RWPE1 (cell line): Measurements from ENCODE around the gene IL1R2.

Experiments used
- CTCF ChIA-PET: fragments of 350-600 bp; sonication (Branson Sonifier 250); formaldehyde crosslinking; extraction: SDS; loops from one replicate; lab custom pipeline; 2021; lab: Yijun Ruan, JAX
- POLR2A ChIA-PET: fragments of 400-600 bp; formaldehyde crosslinking; extraction: SDS; loops from one replicate; lab custom pipeline; 2020; ENCODE audit warnings: antibody characterized with exemption; ENCODE audit not compliant: low non-redundant PET; lab: Yijun Ruan, JAX
- DNase-seq: peaks from one replicate; pipeline ENCODE4 v3.0.0; 2012; ENCODE audit warnings: low spot score
- H3K27ac ChIP-seq: fragments of 450-650 bp; 2 replicates; pipeline ENCODE4 v1.5.1; 2017
- TF ChIP-seq, protein P1 (sequence below): fragments of 450-650 bp; conservative IDR thresholded peaks from 2 replicates; pipeline ENCODE4 v1.5.1; 2017; ENCODE audit warnings: low read depth, mild to moderate bottlenecking

IL1R2 gene

DNA sequence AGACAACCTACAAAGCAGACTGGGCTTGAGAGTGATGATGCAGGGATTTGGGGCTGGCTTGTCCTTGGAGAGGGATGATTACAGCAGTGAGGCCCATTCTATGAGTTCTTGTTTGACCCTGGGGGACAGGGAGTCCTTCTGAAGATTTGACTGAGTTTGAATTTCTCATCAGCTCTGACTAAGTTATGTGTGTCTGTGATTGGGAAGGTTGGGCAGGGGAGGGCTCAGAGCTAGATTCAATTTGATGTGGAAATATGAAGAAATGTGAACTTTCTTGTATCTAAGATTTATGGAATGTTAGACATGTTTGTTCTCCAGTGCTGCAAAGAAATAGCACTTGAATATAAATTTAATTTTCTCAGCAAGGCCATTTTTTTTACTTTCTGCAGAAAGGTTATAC is 19.9 kb upstream of the IL1R2 start:
- no peak overlapping the region for H3K27ac ChIP-seq
- DNase-seq = no peak
- ChIA-PET CTCF (no interaction called here), POLR2A (no interaction called here)
- TF ChIP-seq, protein P1, sequence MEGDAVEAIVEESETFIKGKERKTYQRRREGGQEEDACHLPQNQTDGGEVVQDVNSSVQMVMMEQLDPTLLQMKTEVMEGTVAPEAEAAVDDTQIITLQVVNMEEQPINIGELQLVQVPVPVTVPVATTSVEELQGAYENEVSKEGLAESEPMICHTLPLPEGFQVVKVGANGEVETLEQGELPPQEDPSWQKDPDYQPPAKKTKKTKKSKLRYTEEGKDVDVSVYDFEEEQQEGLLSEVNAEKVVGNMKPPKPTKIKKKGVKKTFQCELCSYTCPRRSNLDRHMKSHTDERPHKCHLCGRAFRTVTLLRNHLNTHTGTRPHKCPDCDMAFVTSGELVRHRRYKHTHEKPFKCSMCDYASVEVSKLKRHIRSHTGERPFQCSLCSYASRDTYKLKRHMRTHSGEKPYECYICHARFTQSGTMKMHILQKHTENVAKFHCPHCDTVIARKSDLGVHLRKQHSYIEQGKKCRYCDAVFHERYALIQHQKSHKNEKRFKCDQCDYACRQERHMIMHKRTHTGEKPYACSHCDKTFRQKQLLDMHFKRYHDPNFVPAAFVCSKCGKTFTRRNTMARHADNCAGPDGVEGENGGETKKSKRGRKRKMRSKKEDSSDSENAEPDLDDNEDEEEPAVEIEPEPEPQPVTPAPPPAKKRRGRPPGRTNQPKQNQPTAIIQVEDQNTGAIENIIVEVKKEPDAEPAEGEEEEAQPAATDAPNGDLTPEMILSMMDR = no peak

DNA sequence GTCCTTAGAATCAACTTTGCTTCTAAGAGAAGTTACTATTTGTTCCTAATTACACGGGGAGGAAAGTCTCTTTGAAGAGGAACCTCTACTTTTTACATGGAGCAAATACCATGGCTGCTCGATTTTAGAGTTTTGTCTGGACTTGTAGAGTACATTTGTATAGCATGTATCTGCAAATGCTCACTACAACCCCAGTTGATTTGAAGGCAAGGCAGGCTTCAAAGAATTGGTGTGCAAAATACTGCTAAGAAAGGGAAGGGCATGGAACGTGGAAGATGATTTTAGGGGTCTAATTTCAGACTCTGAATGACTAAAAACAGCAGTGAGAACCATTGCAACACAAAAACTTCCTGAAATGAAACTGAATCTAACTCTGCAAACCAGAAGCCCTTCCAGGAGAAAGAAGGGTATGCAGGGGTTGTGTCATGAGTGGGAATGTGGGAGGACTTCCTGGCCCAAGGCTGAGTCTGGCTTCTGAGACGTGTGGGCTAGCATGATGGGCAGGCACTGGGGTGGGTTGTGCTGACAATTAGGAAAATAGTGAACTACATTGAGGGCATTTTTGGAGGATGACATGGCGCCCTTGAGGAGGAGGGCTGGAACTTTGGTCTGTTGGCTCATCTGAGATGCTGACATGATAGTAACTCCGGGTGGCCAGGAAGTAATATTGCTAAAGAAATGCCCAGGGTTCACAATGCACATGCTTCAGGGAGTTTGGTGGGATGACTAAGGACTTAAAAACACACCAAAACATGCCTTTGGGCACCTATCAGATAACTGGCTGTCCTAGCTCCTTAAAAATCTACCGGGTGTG is 18.9 kb upstream of the IL1R2 start:
- DNase-seq = peak; percentile 26

DNA sequence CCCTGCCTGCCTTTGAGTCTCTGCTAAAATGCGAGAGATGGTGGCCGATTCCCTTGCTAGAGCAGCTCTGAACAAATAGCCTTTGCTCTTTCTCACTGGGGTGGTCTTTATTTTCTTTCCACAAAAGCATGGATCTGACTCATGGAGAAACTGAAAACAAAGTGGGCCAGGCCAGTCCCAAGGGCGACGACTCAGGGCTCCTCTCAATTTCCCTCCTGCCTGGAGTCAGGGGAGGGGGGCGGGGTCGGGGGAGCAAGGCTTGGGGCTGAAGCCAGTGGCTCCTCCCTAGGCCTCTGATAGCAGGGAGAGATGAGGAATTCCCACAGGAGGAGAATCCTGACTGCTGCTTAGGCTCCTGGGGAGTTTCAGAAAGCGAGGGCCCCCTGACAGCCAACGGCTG is 17.1 kb upstream of the IL1R2 start:
- TF ChIP-seq, protein P1 = no peak
- ChIA-PET CTCF (interaction anchor here (0.6 kb wide), 1 partner anchor 180 kb away, joined by 4 read pairs; no protein-coding TSS in a partner anchor), POLR2A (no interaction called here)
- no peak overlapping the region for H3K27ac ChIP-seq
- no peak for DNase-seq

More for the DNA sequence above, 18.9 kb upstream of the IL1R2 start:
- POLR2A ChIA-PET = no interaction called here
- H3K27ac ChIP-seq = peak overlapping the region; percentile 47; the same call in 1 of the 2 replicates
- TF ChIP-seq, protein P1 = no peak
- CTCF ChIA-PET = no interaction called here

DNA sequence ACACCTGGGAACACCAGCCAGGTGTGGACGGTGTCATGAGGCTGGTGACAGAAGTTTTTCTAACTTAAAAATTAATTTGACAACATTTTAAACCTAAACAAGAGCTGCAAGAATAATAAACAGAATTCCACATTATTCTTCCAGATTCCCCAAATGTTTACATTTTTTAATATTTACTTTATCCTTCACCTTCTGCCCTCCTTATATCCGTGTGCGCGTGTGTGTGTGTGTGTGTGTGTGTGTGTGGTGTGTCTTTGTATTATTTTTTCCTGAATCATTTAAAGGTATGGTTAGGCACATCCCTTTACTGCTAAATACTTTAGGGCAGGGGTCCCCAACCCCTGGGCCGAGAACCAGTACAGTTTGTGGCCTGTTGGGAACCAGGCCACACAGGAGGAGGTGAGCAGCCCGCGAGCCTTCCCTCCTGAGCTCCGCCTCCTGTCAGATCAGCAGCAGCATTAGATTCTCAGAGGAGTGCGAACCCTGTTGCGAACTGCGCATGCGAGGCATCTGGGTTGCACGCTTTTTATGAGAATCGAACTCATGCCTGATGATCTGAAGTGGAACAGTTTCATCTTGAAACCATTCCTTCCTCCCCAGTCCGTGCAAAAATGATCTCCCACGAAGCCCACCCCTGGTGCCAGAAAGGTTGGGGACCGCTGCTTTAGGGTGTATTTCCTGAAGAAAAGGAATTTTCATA is 16.4 kb upstream of the IL1R2 start:
- no peak for DNase-seq
- CTCF ChIA-PET = no interaction called here
- TF ChIP-seq, protein P1 = no peak
- no peak overlapping the region for H3K27ac ChIP-seq
- POLR2A ChIA-PET = no interaction called here

DNA sequence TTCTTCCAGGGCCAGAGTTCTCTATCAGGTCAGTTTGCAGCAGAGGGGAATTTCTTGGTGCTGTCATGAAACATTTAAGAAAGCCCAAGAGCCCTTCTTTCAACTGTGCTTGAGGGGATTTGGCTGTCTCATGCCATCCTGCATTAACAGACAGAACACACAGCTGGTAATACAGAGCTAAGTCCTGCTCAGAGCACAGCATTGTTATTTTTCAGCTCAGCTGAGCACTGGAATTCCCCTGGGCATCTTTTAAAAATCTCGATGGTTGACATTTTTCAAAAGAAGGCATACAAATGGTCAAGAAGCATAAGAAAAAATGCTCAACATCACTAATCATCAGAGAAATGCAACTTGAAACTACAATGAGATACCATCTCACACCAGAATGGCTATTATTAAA is 14.9 kb upstream of the IL1R2 start:
- TF ChIP-seq, protein P1 = no peak
- no peak for DNase-seq
- ChIA-PET CTCF (interaction anchor here (0.5 to 0.7 kb wide), 3 partner anchors 17 to 103 kb away, joined by 3 to 5 read pairs (median 3); no protein-coding TSS in a partner anchor), POLR2A (no interaction called here)
- H3K27ac ChIP-seq = no peak overlapping the region

DNA sequence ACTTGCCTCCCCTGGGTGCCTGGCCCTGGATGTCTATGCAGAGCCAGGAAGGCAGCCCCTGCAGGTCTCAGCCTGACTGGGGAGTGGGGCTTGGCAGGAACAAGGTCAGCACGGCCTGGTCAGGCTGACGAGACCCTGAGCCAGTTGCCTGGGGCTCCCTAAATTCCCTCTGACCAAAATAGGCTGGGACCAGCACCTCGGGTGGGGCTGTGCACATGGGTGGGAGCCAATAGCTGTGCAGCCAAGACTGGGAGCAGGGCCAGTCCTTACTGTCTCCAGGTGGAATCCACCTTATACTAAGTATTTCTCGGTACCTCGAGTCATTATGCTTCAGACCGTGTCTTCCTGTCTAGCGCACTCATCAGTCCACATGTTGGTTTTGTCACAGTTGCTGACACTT is 11.4 kb upstream of the IL1R2 start:
- ChIA-PET POLR2A (no interaction called here), CTCF (no interaction called here)
- peak overlapping the region; percentile 21; the same call in 1 of the 2 replicates for H3K27ac ChIP-seq
- TF ChIP-seq, protein P1 = no peak
- no peak for DNase-seq
